HFF-Myc (cell line): ENCODE data around the gene BARX2.

Experiments
- DNase-seq: peaks from one replicate; pipeline ENCODE4 v3.0.0-alpha.2; 2011; ENCODE audit warnings: low read depth; ENCODE audit errors: extremely low read depth
- H3K4me3 ChIP-seq: replicated peaks from 2 replicates; pipeline ENCODE4 v1.5.1; 2011; ENCODE audit warnings: low read depth, mild to moderate bottlenecking, control low read depth, low read length
- TF ChIP-seq, protein P1 (sequence below): IDR thresholded peaks from 2 replicates; pipeline ENCODE4 v1.5.1; 2012; ENCODE audit warnings: mild to moderate bottlenecking, low read depth, low read length, control low read depth; ENCODE audit errors: missing control alignments

The BARX2 gene

GRCh38 chr11:129416080-129416820 lies 40.6 kb downstream of the BARX2 start:
- DNase-seq = no peak
- TF ChIP-seq, protein P1, sequence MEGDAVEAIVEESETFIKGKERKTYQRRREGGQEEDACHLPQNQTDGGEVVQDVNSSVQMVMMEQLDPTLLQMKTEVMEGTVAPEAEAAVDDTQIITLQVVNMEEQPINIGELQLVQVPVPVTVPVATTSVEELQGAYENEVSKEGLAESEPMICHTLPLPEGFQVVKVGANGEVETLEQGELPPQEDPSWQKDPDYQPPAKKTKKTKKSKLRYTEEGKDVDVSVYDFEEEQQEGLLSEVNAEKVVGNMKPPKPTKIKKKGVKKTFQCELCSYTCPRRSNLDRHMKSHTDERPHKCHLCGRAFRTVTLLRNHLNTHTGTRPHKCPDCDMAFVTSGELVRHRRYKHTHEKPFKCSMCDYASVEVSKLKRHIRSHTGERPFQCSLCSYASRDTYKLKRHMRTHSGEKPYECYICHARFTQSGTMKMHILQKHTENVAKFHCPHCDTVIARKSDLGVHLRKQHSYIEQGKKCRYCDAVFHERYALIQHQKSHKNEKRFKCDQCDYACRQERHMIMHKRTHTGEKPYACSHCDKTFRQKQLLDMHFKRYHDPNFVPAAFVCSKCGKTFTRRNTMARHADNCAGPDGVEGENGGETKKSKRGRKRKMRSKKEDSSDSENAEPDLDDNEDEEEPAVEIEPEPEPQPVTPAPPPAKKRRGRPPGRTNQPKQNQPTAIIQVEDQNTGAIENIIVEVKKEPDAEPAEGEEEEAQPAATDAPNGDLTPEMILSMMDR = no peak
- no peak overlapping the region for H3K4me3 ChIP-seq

DNA sequence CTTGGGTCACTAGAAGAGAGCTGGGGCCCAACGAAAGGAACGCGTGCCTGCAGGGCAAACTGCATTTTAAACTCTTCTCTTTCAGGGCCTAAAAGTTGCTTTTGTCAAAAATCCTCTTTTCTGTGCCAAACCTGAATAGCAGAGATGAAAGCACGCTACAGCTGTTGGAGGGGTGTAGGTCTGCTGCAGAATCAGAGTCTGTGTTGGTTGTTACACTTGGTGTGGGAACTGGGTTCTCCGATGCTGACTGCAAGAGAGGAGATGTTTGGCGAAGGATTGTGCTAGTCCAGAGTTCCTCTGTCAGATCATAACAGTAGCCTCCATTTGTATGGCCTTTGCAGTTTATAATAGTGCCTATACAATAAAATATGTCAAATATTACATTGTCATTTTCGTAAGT lies 41.8 kb downstream of the BARX2 start:
- no peak overlapping the region for H3K4me3 ChIP-seq
- no peak for DNase-seq
- TF ChIP-seq, protein P1 = no peak

- no peak for DNase-seq
- no peak overlapping the region for H3K4me3 ChIP-seq
- TF ChIP-seq, protein P1 = no peak
Measured at GRCh38 chr11:129418039-129418438, 42.4 kb downstream of the BARX2 start.

DNA sequence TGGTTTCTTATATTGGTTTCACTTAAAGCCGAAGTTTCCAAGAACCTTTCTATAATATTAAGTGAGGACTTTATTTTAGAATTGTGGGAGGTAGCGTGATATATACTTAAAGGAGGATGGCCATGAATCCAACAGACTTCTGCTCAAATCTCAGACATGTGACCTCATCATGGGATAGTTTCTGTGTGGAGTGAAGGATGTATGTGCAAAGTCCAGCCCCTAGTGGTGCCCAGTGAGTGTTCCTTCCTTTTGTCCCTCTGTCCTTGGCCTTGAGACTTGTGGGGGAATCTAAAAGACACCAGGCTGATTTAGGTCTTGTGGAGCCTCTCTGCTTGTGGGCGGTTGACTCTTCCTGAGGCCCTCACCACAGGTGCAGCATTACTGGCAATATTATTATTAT lies 43.7 kb downstream of the BARX2 start:
- DNase-seq = no peak
- H3K4me3 ChIP-seq = no peak overlapping the region
- TF ChIP-seq, protein P1 = no peak

- TF ChIP-seq, protein P1 = no peak
- no peak overlapping the region for H3K4me3 ChIP-seq
- no peak for DNase-seq
Measured at GRCh38 chr11:129423426-129423825, 47.8 kb downstream of the BARX2 start.

GRCh38 chr11:129425214-129425613 lies 49.6 kb downstream of the BARX2 start:
- no peak for DNase-seq
- H3K4me3 ChIP-seq = no peak overlapping the region
- TF ChIP-seq, protein P1 = no peak

DNA sequence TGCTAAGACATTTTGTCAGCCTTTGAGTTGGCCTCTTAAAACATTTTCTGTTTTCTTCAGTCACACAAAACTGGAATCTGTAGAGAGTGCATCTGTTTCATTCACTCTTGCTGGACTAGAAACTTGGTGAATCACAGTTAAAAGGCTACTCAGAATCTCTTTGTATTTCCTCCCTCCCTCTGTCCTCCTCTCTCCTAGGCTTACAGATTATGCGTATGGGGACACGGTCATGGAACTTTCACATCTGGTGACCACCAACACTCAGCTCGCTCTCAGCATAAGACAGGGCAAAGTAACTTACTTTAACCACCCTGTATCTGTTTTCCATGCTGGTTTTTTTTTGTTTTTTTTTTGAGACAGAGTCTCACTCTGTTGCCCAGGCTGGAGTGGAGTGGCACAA lies 50.4 kb downstream of the BARX2 start:
- DNase-seq = no peak
- TF ChIP-seq, protein P1 = no peak
- no peak overlapping the region for H3K4me3 ChIP-seq
